Calu3 (cell line): Measurements from ENCODE around the gene SUN3. TPM values are rescaled to one million over a fixed set of nuclear protein-coding genes. Genes with fewer than 3 reads are reported as not detected.
A peak's percentile ranks its signal among the peaks of the same experiment; 100 is the strongest.
"Not testable (repeated sequence)": the region's sequence is repeated elsewhere in the genome, so short reads cannot be mapped to it uniquely, and the experiment has no call there.

ENCODE experiments used
- BruUV-seq: library from RNA; stranded (reverse); fragments of 400-500 nt; replicated peaks from 2 replicates; lab custom pipeline; 2021; lab: Mats Ljungman, UMichigan
- CTCF ChIA-PET: fragments of 300-600 bp; sonication (Branson Sonifier 250); formaldehyde crosslinking; loops from one replicate; lab custom pipeline; 2022; ENCODE audit warnings: antibody characterized with exemption; lab: Charles Lee
- DNase-seq: peaks from one replicate; pipeline ENCODE4 v3.0.0; 2022
- H3K27ac Mint-ChIP-seq: one replicate; pipeline ENCODE4 v1.8.0; 2022; ENCODE audit warnings: mixed read lengths; ENCODE audit not compliant: unreplicated experiment
- H3K27me3 Mint-ChIP-seq: one replicate; pipeline ENCODE4 v1.8.0; 2022; ENCODE audit warnings: mixed read lengths; ENCODE audit not compliant: unreplicated experiment
- H3K36me3 Mint-ChIP-seq: one replicate; pipeline ENCODE4 v1.8.0; 2022; ENCODE audit warnings: mild to moderate bottlenecking, moderate library complexity, mixed read lengths; ENCODE audit not compliant: insufficient read depth, unreplicated experiment
- H3K4me1 Mint-ChIP-seq: one replicate; pipeline ENCODE4 v1.8.0; 2022; ENCODE audit warnings: mild to moderate bottlenecking, low read depth, mixed read lengths; ENCODE audit not compliant: unreplicated experiment
- H3K4me3 Mint-ChIP-seq: one replicate; pipeline ENCODE4 v1.8.0; 2022; ENCODE audit warnings: mild to moderate bottlenecking, low read depth, moderate library complexity, mixed read lengths; ENCODE audit not compliant: unreplicated experiment
- H3K9me3 Mint-ChIP-seq: one replicate; pipeline ENCODE4 v1.8.0; 2022; ENCODE audit warnings: low read depth, mixed read lengths; ENCODE audit not compliant: unreplicated experiment
- intact Hi-C: fragments of 100-400 bp; cut with micrococcal nuclease; formaldehyde crosslinking; loops from one replicate; pipeline ENCODE4 v1.10.0; 2022; ENCODE audit not compliant: unreplicated experiment
- total RNA-seq: library from RNA; stranded (reverse); gene quantifications from 2 replicates; pipeline ENCODE4 v1.2.3, GENCODE V29; 2022
- TF ChIP-seq, protein P1 (sequence below): fragments of 200-600 bp; IDR thresholded peaks from one replicate; pipeline ENCODE4 v1.8.0; 2022; ENCODE audit warnings: antibody characterized with exemption; ENCODE audit not compliant: unreplicated experiment

Gene SUN3
- total RNA-seq, 1 experiment from 2014 or later = 1.8 TPM

DNA sequence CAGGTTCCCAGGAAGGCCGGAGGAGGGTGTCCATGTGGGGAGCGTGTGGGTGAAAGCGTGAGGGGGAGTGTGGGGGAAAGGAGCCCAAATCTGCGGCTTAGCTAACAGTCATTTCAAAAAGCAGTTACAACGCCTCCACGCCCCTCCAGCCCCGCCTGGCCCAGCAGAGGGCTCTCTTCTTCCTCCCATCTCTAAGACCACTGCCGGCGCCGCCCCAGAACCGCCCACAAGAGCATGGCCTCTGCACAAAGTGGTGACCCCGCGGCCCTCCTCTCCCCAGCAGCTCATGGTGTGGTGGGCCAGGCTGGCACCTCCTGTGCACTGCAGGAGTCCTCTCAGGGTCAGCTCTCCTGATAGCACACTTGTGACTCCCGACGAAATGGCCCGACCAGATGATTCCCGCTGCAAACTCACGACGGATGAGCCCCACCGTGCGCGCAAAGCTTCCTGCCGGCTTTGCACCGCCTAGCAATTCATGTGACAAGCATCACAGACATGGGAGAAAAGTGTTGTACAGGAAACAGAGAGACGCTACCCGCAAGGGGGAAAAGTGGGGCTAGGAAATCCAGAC, 37.1 kb downstream of the SUN3 start:
- Mint-ChIP-seq H3K9me3 (peaks cover 7% of the 10 kb centered on the region), H3K4me1 (peaks cover 37% of the 10 kb centered on the region), H3K27me3 (no peaks in the 10 kb centered on the region), H3K36me3 (peaks cover 12% of the 10 kb centered on the region), H3K4me3 (peak overlapping the region; percentile 77), H3K27ac (peak overlapping the region; percentile 76)
- peak; percentile 94 for DNase-seq
- CTCF ChIA-PET = interaction anchor here (1.0 to 1.6 kb wide), 11 partner anchors 9 to 163 kb away, joined by 3 to 49 read pairs (median 6); partner anchors contain the start of gene UPP1
- BruUV-seq = no TSS peak
- TF ChIP-seq, protein P1, sequence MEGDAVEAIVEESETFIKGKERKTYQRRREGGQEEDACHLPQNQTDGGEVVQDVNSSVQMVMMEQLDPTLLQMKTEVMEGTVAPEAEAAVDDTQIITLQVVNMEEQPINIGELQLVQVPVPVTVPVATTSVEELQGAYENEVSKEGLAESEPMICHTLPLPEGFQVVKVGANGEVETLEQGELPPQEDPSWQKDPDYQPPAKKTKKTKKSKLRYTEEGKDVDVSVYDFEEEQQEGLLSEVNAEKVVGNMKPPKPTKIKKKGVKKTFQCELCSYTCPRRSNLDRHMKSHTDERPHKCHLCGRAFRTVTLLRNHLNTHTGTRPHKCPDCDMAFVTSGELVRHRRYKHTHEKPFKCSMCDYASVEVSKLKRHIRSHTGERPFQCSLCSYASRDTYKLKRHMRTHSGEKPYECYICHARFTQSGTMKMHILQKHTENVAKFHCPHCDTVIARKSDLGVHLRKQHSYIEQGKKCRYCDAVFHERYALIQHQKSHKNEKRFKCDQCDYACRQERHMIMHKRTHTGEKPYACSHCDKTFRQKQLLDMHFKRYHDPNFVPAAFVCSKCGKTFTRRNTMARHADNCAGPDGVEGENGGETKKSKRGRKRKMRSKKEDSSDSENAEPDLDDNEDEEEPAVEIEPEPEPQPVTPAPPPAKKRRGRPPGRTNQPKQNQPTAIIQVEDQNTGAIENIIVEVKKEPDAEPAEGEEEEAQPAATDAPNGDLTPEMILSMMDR = peak; percentile 82
- intact Hi-C loops = loop anchor here (1.0 to 5.0 kb wide), 5 partner anchors 45 to 255 kb away; partner anchors contain the start of genes C7orf57 and UPP1

DNA sequence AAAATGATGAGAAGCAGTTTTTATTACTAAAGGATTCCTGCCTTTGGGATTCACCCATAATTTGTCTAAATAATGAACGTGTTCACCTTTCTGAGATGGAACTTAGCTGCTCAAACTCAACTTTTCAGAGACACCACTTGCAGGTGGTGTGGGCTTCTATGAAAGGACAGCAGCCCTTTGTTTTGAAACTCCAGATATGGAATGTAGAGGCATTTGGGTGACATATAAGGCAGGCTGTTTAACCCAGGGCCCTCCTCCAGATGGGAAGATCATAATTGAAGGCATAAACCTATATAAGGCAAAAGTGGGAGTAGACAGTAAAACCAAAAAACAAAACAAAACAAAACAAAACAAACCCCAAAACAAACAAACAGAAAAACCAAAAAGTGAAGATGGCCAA, 37.6 kb downstream of the SUN3 start:
- no TSS peak for BruUV-seq

DNA sequence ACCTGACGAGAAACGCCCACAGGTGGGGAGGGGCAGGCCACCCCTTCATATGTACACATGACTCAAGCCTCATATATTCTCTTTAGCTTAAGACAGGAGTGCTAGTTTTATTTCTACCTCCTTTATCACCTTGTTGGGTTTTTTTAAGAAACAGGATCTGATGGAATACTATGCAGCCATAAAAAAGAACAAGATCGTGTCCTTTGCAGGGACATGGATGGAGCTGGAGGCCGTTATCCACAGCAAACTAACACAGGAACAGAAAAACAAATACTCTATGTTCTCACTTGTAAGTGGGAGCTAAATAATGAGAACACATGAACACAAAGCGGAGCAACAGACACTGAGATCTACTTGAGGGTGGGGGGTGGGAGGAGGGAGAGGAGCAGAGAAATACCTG, 38.3 kb downstream of the SUN3 start:
- Mint-ChIP-seq H3K27ac (no peak overlapping the region), H3K27me3 (no peaks in the 10 kb centered on the region), H3K36me3 (peaks cover 12% of the 10 kb centered on the region), H3K4me1 (peaks cover 37% of the 10 kb centered on the region), H3K9me3 (peaks cover 7% of the 10 kb centered on the region), H3K4me3 (no peak overlapping the region)
- CTCF ChIA-PET = no interaction called here
- no peak for DNase-seq
- TF ChIP-seq, protein P1 = no peak
- intact Hi-C loops = loop anchor here (5.0 kb wide), 3 partner anchors 47 to 257 kb away; partner anchors contain the start of gene C7orf57
- BruUV-seq = no TSS peak

More for the DNA sequence above, 37.6 kb downstream of the SUN3 start:
- no peak for DNase-seq
- peak overlapping the region; percentile 77 for H3K4me3 Mint-ChIP-seq
- peaks cover 37% of the 10 kb centered on the region for H3K4me1 Mint-ChIP-seq
- H3K9me3 Mint-ChIP-seq = peaks cover 7% of the 10 kb centered on the region
- CTCF ChIA-PET = interaction anchor here (1.0 to 1.6 kb wide), 9 partner anchors 9 to 164 kb away, joined by 3 to 49 read pairs (median 7); partner anchors contain the start of gene UPP1
- TF ChIP-seq, protein P1 = no peak
- peaks cover 12% of the 10 kb centered on the region for H3K36me3 Mint-ChIP-seq
- H3K27ac Mint-ChIP-seq = peak overlapping the region; percentile 76
- intact Hi-C loops = loop anchor here (1.0 to 5.0 kb wide), 4 partner anchors 46 to 256 kb away; partner anchors contain the start of gene C7orf57
- H3K27me3 Mint-ChIP-seq = no peaks in the 10 kb centered on the region

DNA sequence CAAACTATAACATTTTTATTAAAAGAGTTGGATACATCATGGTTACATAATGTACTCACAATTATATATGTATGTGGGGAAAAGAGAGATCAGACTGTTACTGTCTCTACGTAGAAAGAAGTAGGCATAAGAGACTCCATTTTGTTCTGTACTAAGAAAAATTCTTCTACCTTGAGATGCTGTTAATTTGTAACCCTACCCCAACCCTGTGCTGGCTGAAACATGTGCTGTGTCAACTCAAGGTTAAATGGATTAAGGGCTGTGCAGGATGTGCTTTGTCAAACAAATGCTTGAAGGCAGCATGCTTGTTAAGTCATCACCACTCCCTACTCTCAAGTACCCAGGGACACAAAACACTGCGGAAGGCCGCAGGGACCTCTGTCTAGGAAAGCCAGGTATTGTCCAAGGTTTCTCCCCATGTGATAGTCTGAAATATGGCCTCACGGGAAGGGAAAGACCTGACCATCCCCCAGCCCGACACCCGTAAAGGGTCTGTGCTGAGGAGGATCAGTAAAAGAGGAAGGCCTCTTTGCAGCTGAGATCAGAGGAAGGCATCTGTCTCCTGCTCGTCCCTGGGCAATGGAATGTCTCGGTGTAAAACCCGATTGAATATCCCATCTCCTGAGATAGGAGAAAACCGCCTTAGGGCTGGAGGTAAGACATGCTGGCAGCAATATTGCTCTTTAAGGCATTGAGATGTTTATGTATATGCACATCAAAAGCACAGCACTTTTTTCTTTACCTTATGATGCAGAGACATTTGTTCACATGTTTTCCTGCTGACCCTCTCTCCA, 39.1 kb downstream of the SUN3 start:
- Mint-ChIP-seq H3K4me1 (peaks cover 37% of the 10 kb centered on the region), H3K36me3 (peaks cover 12% of the 10 kb centered on the region)
- intact Hi-C loops = loop anchor here (5.0 kb wide), 3 partner anchors 47 to 257 kb away; partner anchors contain the start of gene C7orf57
- H3K27ac Mint-ChIP-seq, H3K4me3 Mint-ChIP-seq, H3K9me3 Mint-ChIP-seq, H3K27me3 Mint-ChIP-seq, BruUV-seq: not testable (repeated sequence)
- CTCF ChIA-PET = interaction anchor here (1.6 to 2.2 kb wide), 3 partner anchors 25 to 120 kb away, joined by 4 to 12 read pairs (median 7); no protein-coding TSS in a partner anchor
- DNase-seq = peak; percentile 55
